ENCODE measurements around the gene PYM1.

Gene PYM1

DNA sequence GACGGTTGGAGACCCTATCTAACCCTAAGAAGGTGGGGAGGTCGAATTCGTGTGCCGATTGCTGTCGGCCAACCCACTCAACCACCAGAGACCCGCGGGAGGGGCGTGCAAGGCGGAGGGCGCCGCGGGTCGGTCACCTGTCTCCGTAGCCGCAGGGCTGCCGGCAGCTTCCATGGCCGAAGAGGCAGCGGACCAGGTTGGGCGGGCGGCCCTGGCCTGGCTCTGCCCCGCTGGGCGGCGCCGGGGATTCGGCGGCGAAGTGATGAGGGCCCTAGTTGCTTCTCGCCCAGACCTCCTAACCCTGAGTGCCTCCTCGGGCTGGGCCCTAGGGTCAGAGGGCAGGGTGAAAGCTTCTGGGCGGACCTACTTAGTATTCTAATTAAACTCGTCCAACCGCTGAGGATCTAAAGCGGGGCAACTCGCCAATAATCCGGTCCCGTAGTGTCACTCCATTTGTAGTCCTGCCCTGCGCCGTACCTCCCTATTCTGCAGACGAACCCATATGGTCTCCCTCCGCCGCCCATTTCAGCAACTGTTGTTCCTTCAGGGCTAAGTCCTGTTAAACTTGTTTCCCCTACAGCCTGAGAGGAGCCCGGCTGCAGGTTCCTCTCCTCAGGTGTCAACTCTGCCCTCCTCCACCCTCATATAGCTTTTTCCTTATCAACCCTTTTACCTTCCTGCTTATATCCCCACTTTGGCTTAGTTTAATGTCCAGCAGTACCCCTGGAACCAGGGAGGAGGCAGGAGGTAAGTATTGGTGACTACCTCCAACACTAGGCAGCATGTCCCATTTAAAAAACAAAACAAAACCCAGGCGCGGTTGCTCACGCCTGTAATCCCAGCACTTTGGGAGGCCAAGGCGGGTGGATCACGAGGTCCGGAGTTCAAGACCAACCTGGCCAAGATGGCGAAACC lies at the start of gene PYM1:
Gene PYM1 (minus strand): TSS at position 307 of the 915 bp plus-strand sequence. CDS start 133 bp downstream, at position 174.
- peak; percentile 90 for DNase-seq (ENCODE audit: low spot score)

DNA sequence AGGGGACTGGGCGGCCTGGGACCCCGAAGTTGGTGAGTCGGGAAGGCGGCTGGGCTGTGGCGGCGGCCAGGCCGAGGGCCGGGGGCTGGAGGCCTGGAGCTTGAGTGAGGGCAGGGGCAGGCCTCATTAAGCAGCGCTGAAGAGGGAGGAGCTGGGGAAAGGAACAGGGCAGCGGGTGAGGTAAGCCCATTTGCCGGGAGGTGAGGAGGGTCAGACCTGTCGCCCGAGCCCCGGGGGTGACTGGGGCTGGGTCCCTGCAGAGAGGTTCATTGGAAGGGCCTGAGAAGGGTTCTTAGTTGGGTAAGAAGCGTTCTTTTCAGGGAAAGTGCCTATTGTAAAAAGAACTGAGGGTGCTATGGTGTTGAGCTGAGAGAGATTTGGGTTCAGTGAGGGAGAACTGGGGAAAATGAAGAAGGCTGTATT lies 46.6 kb upstream of the PYM1 start:
- peak; percentile 39 for DNase-seq (ENCODE audit: low spot score)

GRCh38 chr12:55973599-55974307 lies 46.1 kb upstream of the PYM1 start, which contains the start of gene RAB5B:
Gene RAB5B, plus strand, starts transcription at chr12:55974078. Its CDS starts 12,883 bp downstream, at chr12:55986961.
- DNase-seq (ENCODE audit: low spot score), result peak; percentile 100

DNA sequence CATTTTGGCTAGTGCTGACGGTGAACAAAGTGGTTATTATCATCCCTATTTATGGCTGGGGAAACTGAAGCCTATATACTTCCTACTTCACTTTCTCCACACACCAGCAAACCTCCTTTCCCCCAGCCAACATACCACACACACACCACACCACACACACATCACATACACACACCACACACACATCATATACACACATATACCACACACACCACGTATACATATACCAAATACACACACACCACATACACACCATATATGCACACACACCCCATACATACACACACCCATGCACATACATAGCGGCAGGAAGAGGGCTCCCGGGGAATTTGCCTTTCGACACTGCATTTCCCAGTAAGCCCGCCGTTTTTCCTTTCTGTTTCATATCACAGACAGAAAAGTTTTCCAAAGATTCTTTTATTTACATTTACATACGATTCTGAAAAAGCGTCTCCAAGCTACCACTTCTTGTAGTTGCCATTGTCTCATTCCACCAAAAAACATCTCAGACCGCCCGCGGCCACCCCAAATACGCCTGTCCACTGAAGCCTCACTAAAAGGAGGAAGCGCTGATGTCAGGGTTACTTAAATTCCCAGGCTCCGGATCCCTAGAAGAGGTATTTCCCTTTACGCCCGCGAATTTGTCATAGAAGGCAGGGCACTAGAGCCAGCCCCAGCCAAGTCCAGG lies 45.4 kb upstream of the PYM1 start:
- DNase-seq (ENCODE audit: low spot score), result peak; percentile 6

DNA sequence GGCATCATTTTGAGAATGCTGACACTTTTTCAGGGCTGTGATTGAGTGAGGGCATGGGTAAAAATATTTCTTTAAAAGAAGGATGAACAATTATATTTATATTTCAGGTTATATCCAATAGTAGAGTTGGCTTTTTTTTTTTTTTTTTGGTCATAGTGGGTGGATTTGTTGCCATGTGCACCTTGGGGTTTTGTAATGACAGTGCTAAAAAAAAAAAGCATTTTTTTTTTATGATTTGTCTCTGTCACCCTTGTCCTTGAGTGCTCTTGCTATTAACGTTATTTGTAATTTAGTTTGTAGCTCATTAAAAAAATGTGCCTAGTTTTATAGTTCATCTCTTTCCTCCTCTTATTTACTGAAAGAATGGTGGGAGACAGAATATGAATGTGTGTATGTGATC lies 44.8 kb upstream of the PYM1 start:
- no peak for DNase-seq (ENCODE audit: low spot score)

DNA sequence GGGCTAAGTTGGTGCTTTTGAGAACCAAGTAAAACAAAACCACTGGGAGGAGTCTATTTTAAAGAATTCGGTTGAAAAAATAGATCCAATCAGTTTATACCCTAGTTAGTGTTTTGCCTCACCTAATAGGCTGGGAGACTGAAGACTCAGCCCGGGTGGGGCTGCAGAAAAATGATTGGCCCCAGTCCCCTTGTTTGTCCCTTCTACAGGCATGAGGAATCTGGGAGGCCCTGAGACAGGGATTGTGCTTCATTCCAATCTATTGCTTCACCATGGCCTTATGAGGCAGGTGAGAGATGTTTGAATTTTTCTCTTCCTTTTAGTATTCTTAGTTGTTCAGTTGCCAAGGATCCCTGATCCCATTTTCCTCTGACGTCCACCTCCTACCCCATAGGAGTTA lies 44.3 kb upstream of the PYM1 start:
- no peak for DNase-seq (ENCODE audit: low spot score)

GRCh38 chr12:55970775-55971174 lies 43.1 kb upstream of the PYM1 start:
- DNase-seq (ENCODE audit: low spot score), result no peak

GRCh38 chr12:55969356-55969755 lies 41.7 kb upstream of the PYM1 start:
- DNase-seq (ENCODE audit: low spot score), result no peak

GRCh38 chr12:55966408-55967281 lies 39.0 kb upstream of the PYM1 start, which contains the start of gene CDK2:
Gene CDK2, plus strand, starts transcription at chr12:55966830. Its CDS starts 179 bp downstream, at chr12:55967009.
- peak; percentile 91 for DNase-seq (ENCODE audit: low spot score)

DNA sequence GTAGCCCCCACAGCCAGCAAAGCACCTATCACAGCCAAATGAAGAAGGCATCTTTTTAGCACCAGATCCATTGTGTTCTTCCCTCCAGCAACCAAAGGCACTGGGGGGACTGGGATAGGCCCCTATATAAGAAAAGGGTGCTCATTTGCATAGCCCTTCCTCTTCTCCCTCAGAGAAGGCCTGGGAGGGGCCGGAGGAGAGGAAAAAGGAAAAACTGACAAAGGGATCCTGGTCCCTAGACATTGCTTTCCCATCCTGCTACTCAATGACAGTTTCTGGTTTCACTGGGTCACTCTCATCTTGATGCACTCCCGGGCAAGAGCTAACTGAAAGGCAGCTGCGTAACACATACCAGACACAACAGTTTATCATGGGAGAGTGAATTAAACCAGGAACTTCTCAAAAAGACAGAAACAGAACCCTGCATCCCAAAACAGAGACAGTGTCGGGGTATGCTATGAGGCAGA lies 38.3 kb upstream of the PYM1 start, which contains the start of gene PMEL:
Gene PMEL (minus strand): TSS at position 102 of the 467 bp plus-strand sequence. CDS start 31 bp downstream, at position 71.
- DNase-seq (ENCODE audit: low spot score), result no peak

- DNase-seq (ENCODE audit: low spot score), result no peak
These were observed 37.5 kb upstream of the PYM1 start for GRCh38 chr12:55965240-55965639.

DNA sequence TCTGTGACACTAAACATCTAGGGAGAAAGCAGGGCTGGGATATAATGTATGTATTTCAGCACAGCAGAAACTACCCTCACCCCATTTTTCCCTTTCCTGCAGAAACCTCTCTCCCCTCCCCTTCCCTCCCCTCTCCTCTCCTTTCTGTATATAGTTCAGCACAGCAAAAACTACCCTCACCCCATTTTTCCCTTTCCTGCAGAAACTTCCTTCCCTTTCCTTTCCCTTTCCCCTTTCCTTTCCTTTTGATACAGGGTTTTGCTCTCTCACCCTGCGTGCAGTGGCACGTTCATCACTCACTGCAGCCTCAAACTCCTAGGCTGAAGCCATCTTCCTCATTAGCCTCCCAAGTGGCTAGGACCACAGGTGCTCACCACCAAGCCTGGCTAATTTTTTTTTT lies 36.1 kb upstream of the PYM1 start:
- no peak for DNase-seq (ENCODE audit: low spot score)

- DNase-seq (ENCODE audit: low spot score), result no peak
These were observed 29.6 kb upstream of the PYM1 start for GRCh38 chr12:55957106-55957859.

DNA sequence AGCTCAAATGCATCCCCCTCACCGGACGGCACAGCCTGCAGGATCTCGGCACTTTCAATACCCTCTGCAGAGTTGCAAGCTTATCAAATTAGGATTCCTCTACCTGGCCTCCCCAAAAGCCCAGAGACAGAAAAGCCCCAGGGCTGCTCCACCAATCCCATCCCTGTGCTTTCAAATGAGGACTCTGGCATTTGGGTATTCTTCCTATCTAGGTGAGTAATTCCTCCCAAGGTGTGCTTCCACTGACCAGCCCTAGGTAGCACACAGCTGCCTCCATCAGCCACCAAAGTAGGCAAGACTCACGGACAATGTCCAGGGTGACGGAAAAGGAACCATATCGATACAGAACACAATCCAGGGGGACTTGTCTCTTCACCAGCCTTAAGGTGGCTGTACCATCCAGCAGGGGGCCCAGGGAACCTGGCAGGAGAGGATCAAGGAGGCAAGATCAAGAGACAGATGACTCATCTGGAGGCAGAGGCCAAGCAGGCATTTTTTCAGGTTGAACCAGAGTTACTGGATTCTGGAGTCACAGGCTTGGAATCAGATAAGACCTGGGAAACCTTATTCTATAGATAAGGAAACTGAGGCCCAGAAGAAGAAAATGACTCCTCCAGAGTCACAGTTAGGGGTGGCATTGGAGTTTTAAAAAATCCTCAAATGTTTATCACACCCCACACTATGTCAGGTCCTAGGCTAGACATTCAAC lies 28.3 kb upstream of the PYM1 start:
- DNase-seq (ENCODE audit: low spot score), result no peak

- no peak for DNase-seq (ENCODE audit: low spot score)
These were observed 27.6 kb upstream of the PYM1 start for GRCh38 chr12:55955344-55955743.

DNA sequence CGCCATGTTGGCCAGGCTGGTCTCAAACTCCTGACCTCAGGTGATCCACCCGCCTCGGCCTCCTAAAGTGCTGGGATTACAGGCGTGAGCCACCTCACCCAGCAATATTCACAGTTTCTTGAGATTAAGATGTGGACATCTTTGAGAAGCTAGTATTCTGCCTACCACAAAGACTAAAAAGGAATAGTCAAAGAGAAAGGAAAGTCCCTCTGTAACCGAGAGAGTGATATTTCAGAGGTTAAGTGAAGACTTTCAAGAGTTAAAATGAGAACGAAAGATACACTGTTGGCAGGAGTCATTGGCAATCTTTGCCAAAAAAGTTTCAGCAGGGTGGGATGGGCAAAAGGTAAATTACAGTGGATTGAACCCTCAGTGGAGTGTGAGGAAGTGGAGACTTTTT lies 18.9 kb upstream of the PYM1 start:
- no peak for DNase-seq (ENCODE audit: low spot score)

DNA sequence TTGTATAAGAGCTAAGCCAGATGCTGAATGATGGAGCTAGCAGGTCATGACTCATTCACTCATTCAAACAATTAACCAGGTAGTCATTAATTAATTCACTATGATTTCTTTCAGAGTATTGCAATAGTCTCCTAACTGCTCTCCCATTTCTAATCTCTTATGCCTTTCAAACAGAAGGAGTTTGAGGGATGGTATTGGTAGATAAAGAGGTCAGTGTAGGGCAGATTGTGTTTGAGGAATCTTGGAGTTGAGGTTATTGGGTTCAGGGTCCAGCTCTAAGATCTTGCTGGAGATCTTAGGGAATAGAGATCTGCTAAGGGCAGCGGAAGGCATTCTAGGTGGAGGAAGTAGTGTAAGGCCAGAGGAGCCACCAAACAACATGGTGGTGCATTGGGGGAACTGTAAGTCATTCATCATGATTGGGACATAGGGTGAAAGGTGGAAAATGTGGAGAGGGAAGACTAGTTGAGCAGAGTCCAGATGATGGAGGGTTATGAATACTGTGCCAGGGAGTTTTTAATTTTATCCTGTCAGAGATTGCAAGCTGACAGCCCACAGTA lies 15.0 kb upstream of the PYM1 start:
- DNase-seq (ENCODE audit: low spot score), result no peak

DNA sequence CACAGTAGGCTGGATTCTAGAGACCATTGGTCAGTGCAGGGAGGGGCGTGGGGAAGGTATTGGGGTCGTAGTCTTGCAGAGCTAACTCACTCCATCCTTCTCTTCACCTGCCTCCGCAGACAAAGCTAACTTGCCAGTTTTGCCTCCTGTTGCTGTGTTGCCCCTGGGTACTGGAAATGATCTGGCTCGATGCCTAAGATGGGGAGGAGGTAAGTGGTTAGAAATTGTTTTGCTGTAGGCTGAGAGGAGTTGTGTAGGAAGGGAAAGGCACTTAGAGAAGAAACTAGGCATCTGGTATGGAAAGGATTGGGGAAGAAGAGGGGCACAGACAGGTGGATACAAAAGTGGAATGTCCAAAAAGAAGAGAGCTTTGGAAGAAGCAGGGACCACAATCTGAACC lies 14.4 kb upstream of the PYM1 start:
- DNase-seq (ENCODE audit: low spot score), result no peak

GRCh38 chr12:55940065-55940732 lies 12.5 kb upstream of the PYM1 start:
- peak; percentile 91 for DNase-seq (ENCODE audit: low spot score)

Data from activated CD4-positive, alpha-beta T cell treated with anti-CD3 and anti-CD28 coated beads, Interleukin-2, Interleukin-4, amounts not matched to agents 100 ng/mL and 50 ng/mL, durations not matched to agents 16 hours and 8 hours (primary cell).